ENCODE results near the gene DERL3.
"Not testable (repeated sequence)": the region's sequence is repeated elsewhere in the genome, so short reads cannot be mapped to it uniquely, and the experiment has no call there.

Gene DERL3

GRCh38 chr22:23838681-23839468, at the start of gene DERL3:
DERL3 (minus strand) TSS chr22:23839006; CDS start chr22:23838987, 19 bp downstream.
- peak; percentile 93 for DNase-seq

DNA sequence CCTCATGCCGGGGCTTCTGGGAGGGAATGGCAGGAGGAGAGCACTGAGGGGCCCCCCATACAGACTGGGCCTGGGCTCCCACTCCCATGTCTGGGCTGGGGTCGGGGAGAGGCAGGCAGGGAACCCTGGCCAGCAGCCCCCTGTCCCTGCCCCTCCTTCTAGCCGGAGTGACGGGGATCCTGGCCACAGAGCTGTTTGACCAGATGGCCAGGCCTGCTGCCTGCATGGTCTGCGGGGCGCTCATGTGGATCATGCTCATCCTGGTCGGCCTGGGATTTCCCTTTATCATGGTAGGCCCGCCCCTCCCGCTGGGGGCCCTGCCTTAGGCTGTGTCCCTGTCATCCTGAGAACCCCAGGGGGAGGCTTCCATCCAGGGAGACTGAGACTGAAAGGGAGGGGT, 45.3 kb upstream of the DERL3 start:
- DNase-seq, result no peak

DNA sequence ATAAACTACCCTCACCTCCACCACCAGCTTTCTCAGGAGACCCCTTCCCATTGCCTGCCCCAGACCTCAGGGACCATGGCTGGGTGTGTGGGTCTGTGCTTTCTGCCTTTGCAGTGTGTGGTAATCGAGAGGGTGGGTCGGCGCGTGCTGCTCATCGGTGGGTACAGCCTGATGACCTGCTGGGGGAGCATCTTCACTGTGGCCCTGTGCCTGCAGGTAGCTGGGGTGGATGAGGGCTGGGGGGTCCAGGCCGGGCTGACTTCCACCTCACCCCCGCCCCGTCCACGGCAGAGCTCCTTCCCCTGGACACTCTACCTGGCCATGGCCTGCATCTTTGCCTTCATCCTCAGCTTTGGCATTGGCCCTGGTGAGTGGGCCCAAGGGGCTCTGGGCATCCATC, 44.9 kb upstream of the DERL3 start:
- DNase-seq, result no peak

- DNase-seq, result no peak
These were observed 43.6 kb upstream of the DERL3 start for GRCh38 chr22:23882370-23882769.

GRCh38 chr22:23878219-23878618, 39.4 kb upstream of the DERL3 start:
- no peak for DNase-seq

DNA sequence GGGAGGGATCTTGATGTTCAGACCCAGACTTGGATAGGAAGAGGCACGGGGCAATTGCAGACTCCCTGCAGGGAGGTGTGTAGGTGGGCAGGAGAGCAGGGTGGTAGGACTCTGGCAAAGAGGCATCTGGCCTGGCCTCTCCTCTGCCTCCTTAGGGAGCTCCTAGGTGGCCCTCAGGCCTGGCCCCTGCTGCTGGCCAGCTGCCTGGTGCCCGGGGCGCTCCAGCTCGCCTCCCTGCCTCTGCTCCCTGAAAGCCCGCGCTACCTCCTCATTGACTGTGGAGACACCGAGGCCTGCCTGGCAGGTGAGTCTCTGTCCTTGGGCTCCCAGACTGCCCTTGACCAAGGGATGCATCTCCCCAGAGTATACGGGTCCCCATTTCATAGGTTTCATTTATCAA, 38.8 kb upstream of the DERL3 start:
- DNase-seq, result no peak

DNA sequence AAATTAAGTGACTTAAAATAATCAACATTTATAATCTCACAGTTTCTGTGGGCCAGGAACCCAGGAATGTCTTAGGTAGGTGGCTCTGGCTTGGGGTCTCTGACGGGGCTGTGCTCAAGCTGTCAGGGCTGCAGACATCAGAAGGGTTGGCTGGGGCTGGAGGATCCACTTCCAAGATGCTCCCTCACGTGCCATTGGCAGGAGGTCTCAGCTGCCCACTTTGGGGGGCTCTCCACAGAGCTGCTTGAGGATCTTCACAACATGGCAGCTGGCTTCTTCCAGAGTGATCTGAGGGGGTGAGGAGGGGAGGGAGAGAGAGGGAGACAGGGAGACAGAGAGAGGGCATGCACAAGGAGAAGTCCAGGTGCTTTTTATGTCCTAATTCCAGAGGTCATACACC, 37.0 kb upstream of the DERL3 start:
- no peak for DNase-seq

DNA sequence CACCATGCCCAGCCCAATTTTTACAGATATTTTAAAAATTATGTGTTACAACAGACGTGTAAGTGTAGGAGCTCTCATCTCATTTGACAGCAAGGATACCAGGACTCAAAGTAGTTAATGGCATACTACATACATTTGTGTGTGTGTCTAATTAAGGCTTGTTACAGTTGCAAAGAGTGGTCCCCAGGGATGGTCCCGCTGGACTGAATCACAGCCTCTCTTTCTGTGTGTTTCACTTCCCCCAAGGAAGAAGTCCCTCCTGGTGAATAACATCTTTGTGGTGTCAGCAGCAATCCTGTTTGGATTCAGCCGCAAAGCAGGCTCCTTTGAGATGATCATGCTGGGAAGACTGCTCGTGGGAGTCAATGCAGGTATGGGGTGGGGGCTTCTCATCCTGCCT, 36.1 kb upstream of the DERL3 start:
- DNase-seq, result no peak

DNA sequence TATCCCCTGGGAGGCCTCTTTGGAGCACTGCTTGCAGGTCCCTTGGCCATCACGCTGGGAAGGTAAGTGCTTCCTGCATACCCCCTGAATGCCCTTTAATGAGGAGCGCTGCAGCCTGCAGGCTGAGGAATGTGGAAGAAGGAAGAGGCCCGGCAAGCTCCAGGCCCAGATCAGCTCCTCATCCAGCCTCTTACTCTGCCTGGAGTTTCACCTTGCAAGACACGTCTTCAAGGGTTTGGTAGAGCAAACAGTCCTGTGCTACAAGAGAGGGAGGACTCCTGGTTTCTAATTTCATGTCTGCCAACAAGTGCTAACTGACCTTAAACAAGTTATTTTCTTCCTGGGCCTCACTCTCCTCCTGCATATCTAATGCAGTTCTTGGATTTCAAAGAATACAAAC, 29.8 kb upstream of the DERL3 start:
- DNase-seq, result no peak

DNA sequence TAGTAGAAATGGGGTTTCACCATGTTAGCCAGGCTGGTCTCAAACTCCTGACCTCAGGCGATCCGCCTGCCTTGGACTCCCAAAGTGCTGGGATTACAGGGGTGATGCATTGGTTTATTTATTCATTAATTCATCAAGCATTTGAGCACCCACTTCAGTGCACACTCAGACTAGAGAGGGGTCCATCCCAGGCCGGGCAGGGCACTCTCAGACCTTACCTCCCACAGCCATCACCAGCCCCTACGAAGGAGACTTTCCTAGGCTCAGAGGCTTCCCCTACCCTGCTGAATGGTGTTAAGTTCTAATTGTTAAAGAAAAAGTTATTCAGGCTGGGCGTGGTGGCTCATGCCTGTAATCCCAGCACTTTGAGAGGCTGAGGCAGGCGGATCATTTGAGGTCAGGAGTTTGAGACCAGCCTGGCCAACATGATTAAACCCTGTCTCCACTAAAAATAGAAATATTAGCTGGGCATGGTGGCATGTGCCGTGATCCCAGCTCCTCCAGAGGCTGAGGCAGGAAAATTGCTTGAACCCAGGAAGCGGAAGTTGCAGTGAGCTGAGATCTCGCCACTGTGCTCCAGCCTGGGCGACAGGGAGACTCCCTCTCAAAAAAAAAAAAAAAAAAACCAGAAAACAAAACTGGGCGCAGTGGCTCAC, 25.8 kb upstream of the DERL3 start:
- not testable (repeated sequence) for DNase-seq

GRCh38 chr22:23862103-23862502, 23.3 kb upstream of the DERL3 start:
- DNase-seq, result no peak

- not testable (repeated sequence) for DNase-seq
These were observed 21.4 kb upstream of the DERL3 start for GRCh38 chr22:23860187-23860586.

DNA sequence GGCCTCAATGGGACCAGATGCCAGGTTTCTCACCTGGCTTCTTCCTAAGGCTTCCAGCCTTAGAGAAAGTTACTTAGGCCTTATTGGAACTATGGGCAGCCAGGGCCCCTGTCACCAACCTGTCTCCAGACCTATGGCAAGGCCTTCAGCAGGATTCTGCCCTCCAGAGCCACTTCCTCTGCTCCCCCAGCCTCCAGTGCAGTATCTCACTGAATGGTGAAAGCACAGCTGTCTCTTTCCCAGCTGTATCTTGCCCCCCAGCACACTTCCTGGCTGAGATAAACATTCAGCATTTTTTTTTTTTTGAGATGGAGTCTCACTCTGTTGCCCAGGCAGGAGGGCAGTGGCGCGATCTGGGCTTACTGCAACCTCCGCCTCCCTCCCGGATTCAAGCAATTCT, 20.4 kb upstream of the DERL3 start:
- DNase-seq, result no peak

DNA sequence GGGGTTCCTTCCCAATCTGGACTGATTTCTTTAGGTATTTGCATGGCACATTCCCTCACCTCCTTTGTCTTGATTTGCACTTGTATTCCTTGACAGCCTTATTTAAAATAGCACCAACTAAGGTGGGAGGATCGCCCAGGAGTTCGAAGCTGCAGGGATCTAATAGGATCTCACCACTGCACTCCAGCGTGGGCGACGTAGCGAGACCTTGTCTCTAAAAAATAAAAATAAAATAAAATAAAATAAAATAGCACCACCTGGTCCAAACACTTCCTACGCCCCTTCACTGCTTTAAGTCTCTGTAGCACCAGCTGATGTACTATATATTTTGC, 19.6 kb upstream of the DERL3 start:
- DNase-seq, result no peak

GRCh38 chr22:23857606-23858483, 19.0 kb upstream of the DERL3 start, which contains the start of gene SLC2A11:
SLC2A11 (plus strand) TSS chr22:23857875; CDS start chr22:23858000, 125 bp downstream.
- peak; percentile 33 for DNase-seq

- no peak for DNase-seq
These were observed 18.2 kb upstream of the DERL3 start for GRCh38 chr22:23856721-23857605.

GRCh38 chr22:23850136-23850611, 11.4 kb upstream of the DERL3 start:
- no peak for DNase-seq

GRCh38 chr22:23849009-23850006, 10.5 kb upstream of the DERL3 start:
- DNase-seq, result no peak

DNA sequence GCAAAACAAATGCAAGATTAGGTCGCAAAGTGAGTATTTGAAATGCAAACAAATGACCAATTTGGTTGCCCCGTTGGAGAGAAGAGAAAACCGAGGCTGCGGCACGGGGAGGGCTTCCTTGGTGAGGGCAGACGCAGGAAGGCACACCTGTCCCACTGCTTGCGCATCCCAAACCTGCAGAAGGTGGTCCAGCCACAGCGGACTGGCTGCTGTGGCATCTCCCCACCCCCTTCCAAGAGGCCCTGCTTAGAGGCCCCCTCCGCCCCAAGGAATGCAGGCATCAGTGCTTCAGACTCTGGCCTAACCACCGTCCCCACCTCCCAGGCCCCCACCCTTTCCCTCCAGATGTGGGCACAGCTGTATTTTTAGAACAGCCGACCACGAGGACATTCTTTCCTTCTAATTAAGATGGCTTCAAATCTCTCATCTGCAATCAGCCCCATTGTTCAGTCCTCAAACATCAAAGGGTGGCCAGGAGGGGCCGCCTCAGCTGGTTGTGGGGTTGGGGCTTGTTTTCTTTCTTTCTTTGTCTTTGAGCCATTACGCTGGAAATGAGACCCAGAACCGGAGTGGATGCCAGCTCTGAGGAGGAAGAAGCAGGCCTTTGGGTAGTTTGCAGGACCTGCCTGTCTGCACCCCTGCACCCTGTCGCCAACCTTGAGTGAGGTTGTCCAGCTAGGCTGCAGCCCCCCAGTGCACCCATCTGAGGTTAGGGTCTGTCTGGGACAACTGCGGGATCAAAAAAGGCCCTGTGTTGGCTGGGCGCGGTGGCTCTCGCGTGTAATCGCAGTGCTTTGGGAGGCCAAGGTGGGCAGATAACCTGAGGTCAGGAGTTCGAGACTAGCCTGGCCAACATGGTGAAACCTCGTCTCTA, 9.4 kb upstream of the DERL3 start:
- DNase-seq, result no peak

DNA sequence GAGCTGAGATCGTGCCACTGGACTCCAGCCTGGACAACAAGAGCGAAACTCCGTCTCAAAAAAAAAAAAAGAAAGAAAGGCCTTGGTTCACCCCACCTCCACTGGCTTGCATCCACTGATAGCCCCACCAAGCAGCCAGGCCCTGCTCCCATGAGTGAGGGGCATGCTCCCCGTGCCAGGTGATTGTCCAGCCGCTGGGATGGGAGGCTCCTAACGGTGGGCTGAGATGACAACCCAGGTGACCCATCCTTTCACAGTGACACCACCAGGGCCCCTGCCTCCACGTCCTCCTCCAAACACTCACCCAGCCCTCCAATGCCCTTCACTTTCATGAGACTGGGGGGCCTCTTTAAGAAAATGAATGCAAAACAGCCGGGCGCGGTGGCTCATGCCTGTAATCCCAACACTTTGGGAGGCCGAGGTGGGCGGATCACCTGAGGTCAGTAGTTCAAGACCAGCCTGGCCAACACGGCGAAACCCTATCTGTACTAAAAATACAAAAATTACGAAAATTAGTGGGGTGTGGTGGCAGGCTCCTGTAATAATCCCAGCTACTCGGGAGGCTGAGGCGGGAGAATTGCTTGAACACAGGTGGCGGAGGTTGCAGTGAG, 8.6 kb upstream of the DERL3 start:
- no peak for DNase-seq
